ENCODE data around the gene CACNA1C.

The CACNA1C gene

DNA sequence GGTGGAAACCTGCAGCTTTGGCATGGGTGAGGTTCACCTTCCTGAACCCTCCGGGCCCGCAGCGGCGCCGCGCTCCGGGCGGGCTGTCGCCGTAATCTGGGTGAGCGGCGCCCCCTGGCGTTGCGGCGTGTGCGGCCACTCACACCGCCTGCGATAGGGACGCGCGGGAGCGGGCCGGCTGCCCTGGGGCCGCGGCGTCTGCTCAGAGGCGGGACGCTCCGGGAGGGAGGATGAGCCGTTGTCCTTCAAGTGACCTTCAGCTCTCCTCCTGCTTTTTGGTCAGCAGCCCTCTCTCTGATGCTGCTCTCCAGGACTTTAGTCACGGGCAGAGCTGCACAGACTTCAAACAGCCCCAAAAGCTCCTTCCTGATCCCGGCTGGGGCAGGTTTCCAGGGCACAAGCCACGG lies 530.3 kb downstream of the CACNA1C start:
- no peaks in the 10 kb centered on the region for H3K79me2 ChIP-seq (ENCODE audit: control insufficient read depth, insufficient read depth, low read length, unreplicated experiment)
- H2AFZ ChIP-seq (ENCODE audit: low read length, unreplicated experiment), result no peak overlapping the region
- no peaks in the 10 kb centered on the region for H3K4me1 ChIP-seq (ENCODE audit: control insufficient read depth, insufficient read depth, low read length, unreplicated experiment)
- H3K27me3 ChIP-seq (ENCODE audit: insufficient read depth, low read length), result peaks cover 17% of the 10 kb centered on the region
- no peak overlapping the region for H3K4me3 ChIP-seq (ENCODE audit: low read depth, low read length)
- no peaks in the 10 kb centered on the region for H3K36me3 ChIP-seq (ENCODE audit: insufficient read depth, low read length)
- no peak overlapping the region for H3K27ac ChIP-seq (ENCODE audit: low read depth, low read length)

DNA sequence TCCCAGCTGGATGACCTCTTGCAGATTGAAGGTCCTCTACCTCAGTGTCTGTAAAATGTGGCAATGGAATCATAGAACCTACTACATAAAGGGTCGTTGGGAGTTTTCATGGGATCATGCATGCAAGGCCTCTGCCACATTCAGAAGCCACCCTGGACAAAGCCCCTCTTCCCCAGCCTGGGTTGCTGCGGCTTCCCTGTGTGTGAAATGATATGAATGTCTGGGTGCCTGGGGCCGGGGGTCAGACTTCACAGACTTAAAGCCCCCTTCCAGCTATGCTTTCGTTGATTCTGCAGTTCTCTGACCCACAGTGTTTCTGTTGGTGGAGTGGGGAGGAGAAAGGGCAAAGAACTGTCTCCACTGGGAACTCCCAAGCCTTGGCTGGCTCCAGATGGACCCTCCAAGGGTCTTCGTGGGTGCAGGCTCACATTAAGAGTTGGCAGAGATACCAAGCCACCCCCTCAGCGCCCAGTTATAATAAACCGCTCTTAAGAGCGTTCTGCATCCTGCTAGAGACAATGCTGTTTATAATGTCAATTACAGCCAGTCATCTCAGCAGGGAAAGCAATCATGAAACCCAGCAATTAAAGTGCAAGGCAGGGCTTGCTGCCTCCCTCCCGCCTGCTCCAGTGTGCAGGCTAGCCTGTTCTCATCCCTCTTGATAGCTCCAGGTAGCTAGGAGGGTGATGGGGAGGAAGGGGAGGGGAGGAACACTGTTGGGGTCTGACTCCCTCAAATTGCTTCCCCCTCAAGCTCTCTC lies 531.0 kb downstream of the CACNA1C start:
- no peak overlapping the region for H2AFZ ChIP-seq (ENCODE audit: low read length, unreplicated experiment)
- no peaks in the 10 kb centered on the region for H3K79me2 ChIP-seq (ENCODE audit: control insufficient read depth, insufficient read depth, low read length, unreplicated experiment)
- H3K4me3 ChIP-seq (ENCODE audit: low read depth, low read length), result no peak overlapping the region
- H3K36me3 ChIP-seq (ENCODE audit: insufficient read depth, low read length), result no peaks in the 10 kb centered on the region
- no peak overlapping the region for H3K27ac ChIP-seq (ENCODE audit: low read depth, low read length)
- H3K27me3 ChIP-seq (ENCODE audit: insufficient read depth, low read length), result peaks cover 17% of the 10 kb centered on the region
- no peaks in the 10 kb centered on the region for H3K4me1 ChIP-seq (ENCODE audit: control insufficient read depth, insufficient read depth, low read length, unreplicated experiment)

DNA sequence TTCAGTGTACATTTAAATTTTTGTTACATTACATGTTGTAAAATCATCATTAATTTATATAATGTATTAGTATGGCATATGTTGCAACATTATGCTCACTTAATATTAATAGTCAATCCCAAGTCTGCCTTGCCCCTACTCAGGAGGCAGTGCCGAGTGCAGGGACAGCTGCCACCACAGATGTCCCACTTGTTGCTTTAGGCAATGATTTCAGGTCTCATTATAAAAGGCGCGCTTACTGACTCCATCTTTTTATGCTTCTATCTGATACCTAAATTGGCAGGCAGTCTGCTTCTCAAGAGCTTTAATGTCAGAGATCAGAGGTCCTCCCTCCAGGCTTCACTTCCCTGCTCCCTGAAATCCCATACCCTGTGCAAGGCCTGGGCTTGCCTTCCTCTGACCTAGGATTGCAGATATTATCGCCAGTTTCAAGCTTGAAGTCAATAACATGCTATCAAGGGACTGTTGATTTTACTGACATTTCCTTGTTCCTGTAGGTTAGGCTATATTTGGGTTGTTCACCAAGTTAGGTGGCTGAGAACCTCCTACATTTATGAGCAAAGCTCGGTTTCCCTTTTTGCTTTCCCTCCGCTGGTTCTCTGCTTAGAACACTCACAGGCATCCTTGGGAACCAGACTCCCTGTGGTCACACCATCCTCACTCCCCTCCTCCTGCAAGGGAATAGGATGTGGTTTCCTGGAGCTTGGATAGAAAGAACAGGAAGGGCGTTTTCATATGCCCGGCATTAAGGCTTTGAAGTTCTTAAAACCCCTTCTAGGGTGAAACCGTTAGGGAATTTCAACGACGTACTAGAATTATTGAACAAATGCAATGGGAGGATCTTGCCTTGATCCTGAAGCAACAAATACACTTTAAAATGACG lies 533.6 kb downstream of the CACNA1C start:
- no peak overlapping the region for H3K27ac ChIP-seq (ENCODE audit: low read depth, low read length)
- no peaks in the 10 kb centered on the region for H3K4me1 ChIP-seq (ENCODE audit: control insufficient read depth, insufficient read depth, low read length, unreplicated experiment)
- H3K79me2 ChIP-seq (ENCODE audit: control insufficient read depth, insufficient read depth, low read length, unreplicated experiment), result no peaks in the 10 kb centered on the region
- no peak overlapping the region for H2AFZ ChIP-seq (ENCODE audit: low read length, unreplicated experiment)
- no peak overlapping the region for H3K4me3 ChIP-seq (ENCODE audit: low read depth, low read length)
- no peaks in the 10 kb centered on the region for H3K36me3 ChIP-seq (ENCODE audit: insufficient read depth, low read length)
- H3K27me3 ChIP-seq (ENCODE audit: insufficient read depth, low read length), result peaks cover 17% of the 10 kb centered on the region

DNA sequence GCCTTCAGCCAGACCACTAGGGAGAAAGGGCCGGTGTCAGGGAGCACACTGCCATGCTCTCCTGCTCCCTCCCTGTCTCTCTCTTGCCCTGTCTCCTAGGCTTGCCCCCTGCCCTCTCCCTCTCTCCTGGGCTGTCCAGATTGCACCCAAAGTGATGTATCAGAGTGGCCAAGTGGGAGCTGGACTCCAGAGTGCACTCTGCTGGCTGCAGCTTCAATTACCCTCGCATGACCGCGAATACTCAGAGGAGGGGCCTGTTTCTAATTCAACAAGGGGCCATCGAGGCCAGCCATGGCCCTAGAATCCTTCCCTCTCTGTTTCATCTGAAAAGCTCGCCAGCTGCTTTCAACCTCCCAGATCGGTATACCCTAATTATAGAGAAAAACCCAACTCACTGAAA lies 535.6 kb downstream of the CACNA1C start:
- Histone ChIP-seq H3K27ac (ENCODE audit: low read depth, low read length) (no peak overlapping the region), H3K27me3 (ENCODE audit: insufficient read depth, low read length) (peaks cover 16% of the 10 kb centered on the region), H2AFZ (ENCODE audit: low read length, unreplicated experiment) (no peak overlapping the region), H3K36me3 (ENCODE audit: insufficient read depth, low read length) (peaks cover 3% of the 10 kb centered on the region; the same call in 1 of the 2 replicates), H3K79me2 (ENCODE audit: control insufficient read depth, insufficient read depth, low read length, unreplicated experiment) (no peaks in the 10 kb centered on the region), H3K4me3 (ENCODE audit: low read depth, low read length) (no peak overlapping the region), H3K4me1 (ENCODE audit: control insufficient read depth, insufficient read depth, low read length, unreplicated experiment) (no peaks in the 10 kb centered on the region)

DNA sequence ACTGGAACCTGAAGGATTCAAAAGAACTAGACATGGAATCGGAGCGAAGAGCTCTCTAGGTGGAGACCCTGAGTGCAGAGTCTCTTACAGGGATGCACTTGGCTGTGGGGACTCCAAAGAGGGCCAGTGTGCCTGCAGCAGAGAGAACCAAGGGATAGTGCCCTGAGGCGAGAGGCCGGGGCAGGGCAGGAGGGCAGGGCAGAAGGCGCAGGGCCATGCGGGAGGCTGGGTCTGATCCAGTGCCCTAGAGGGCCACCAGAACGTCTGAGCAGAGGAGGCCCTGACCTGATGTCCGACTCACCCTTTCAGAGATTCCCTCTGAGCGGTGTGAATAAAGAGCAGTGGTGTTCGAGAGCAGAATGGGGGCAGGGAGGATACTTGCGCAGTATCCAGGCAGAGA lies 536.6 kb downstream of the CACNA1C start:
- Histone ChIP-seq H3K36me3 (ENCODE audit: insufficient read depth, low read length) (peaks cover 3% of the 10 kb centered on the region; the same call in 1 of the 2 replicates), H3K79me2 (ENCODE audit: control insufficient read depth, insufficient read depth, low read length, unreplicated experiment) (no peaks in the 10 kb centered on the region), H3K4me1 (ENCODE audit: control insufficient read depth, insufficient read depth, low read length, unreplicated experiment) (no peaks in the 10 kb centered on the region), H3K27ac (ENCODE audit: low read depth, low read length) (no peak overlapping the region), H2AFZ (ENCODE audit: low read length, unreplicated experiment) (no peak overlapping the region), H3K27me3 (ENCODE audit: insufficient read depth, low read length) (peaks cover 6% of the 10 kb centered on the region), H3K4me3 (ENCODE audit: low read depth, low read length) (no peak overlapping the region)

DNA sequence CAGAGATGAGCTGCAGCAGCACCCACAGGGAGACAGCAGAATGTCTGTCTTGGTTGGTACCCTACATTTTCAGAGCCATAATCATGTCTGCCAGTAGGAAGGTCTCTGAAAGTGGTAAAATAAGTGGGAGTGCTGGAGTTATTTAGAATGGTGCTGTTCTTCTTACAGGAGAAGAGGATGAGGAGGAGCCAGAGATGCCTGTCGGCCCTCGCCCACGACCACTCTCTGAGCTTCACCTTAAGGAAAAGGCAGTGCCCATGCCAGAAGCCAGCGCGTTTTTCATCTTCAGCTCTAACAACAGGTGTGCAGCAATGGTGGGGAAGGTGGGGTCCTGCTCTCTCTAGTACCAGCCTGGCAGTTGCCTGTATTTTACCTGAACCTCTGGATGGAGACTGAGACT lies 540.3 kb downstream of the CACNA1C start:
- Histone ChIP-seq H3K4me1 (ENCODE audit: control insufficient read depth, insufficient read depth, low read length, unreplicated experiment) (no peaks in the 10 kb centered on the region), H3K4me3 (ENCODE audit: low read depth, low read length) (no peak overlapping the region), H2AFZ (ENCODE audit: low read length, unreplicated experiment) (no peak overlapping the region), H3K36me3 (ENCODE audit: insufficient read depth, low read length) (peaks cover 3% of the 10 kb centered on the region; the same call in 1 of the 2 replicates), H3K27ac (ENCODE audit: low read depth, low read length) (no peak overlapping the region), H3K79me2 (ENCODE audit: control insufficient read depth, insufficient read depth, low read length, unreplicated experiment) (no peaks in the 10 kb centered on the region), H3K27me3 (ENCODE audit: insufficient read depth, low read length) (no peaks in the 10 kb centered on the region; the same call in 1 of the 2 replicates)

DNA sequence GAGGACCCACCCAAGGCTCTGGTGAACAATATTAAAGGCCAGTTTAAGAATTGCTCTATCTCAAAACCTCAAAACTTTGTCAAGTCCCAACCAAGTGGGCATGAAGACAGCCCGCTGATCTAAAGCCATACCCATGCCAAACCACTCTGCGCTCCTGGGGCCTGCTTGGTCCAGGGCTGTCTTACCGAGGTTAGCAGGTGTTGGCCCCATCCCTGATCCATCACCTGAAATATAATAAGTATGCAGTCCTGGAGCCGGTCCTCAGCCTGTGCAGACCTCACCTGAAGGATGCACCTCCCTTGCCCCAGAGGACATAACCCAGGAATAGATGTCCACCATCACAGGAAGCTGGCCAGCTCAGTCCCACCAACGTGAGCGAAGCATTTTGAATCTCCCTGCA lies 543.7 kb downstream of the CACNA1C start:
- Histone ChIP-seq H3K4me3 (ENCODE audit: low read depth, low read length) (no peak overlapping the region), H3K27me3 (ENCODE audit: insufficient read depth, low read length) (no peaks in the 10 kb centered on the region), H2AFZ (ENCODE audit: low read length, unreplicated experiment) (no peak overlapping the region), H3K4me1 (ENCODE audit: control insufficient read depth, insufficient read depth, low read length, unreplicated experiment) (no peaks in the 10 kb centered on the region), H3K27ac (ENCODE audit: low read depth, low read length) (no peak overlapping the region), H3K36me3 (ENCODE audit: insufficient read depth, low read length) (peaks cover 3% of the 10 kb centered on the region; the same call in 1 of the 2 replicates), H3K79me2 (ENCODE audit: control insufficient read depth, insufficient read depth, low read length, unreplicated experiment) (no peaks in the 10 kb centered on the region)

DNA sequence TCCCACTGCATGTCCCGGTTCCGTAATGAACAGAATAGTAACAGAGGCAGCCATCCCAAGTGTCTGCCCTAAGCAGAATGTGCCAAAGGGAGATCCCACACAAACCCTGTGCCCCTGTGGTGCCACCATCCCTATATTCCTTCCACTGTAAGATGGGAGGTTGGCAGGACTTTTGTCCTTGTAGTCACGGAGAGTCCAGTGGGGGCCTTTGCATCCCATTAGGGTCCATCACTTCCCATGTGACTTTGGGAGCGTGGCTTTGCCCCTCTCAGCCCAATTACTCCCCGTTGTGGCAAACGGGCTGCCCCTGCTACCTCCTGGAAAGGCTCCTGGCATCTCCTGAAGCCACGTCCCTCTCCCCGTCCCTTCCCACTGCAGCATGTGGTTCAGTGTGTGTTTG lies 552.5 kb downstream of the CACNA1C start:
- H3K4me3 ChIP-seq (ENCODE audit: low read depth, low read length), result no peak overlapping the region
- H3K27me3 ChIP-seq (ENCODE audit: insufficient read depth, low read length), result no peaks in the 10 kb centered on the region
- no peaks in the 10 kb centered on the region for H3K79me2 ChIP-seq (ENCODE audit: control insufficient read depth, insufficient read depth, low read length, unreplicated experiment)
- no peaks in the 10 kb centered on the region for H3K4me1 ChIP-seq (ENCODE audit: control insufficient read depth, insufficient read depth, low read length, unreplicated experiment)
- no peak overlapping the region for H3K27ac ChIP-seq (ENCODE audit: low read depth, low read length)
- H2AFZ ChIP-seq (ENCODE audit: low read length, unreplicated experiment), result no peak overlapping the region
- H3K36me3 ChIP-seq (ENCODE audit: insufficient read depth, low read length), result no peaks in the 10 kb centered on the region

DNA sequence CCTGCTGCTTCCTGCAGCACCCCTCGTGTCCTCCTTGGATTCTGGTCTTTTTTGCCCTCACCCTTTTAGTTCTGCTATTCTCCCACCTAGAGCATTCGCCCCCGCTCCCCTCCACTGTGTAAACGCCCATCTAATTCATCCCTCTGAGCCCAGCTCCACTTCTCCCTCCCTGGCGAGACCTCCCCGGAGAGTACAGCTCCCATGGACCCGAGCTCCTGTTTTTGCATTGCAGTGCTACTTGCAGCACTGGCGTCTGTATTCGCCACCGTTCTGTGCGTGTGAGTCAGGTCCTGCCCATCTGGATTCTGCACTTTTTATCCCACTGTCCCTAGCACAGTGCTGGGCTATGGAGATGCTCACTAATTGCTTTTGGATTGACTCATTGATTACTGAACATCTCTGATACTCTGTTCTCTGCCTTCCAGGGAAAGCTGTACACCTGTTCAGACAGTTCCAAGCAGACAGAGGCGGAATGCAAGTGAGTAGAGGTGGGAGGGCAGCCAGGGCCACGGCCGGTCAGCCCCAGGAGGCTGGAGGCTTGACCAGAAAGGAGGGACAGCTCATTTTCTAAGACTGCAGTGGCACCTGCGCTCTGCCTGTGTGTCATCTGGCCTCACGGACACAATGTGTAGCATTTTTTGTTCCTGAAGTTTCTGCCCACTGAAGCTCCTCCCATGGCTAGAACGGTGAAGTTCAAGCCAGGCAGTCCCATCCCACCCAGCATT lies 553.6 kb downstream of the CACNA1C start:
- Histone ChIP-seq H3K27ac (ENCODE audit: low read depth, low read length) (no peak overlapping the region), H3K79me2 (ENCODE audit: control insufficient read depth, insufficient read depth, low read length, unreplicated experiment) (no peaks in the 10 kb centered on the region), H2AFZ (ENCODE audit: low read length, unreplicated experiment) (no peak overlapping the region), H3K27me3 (ENCODE audit: insufficient read depth, low read length) (no peaks in the 10 kb centered on the region), H3K36me3 (ENCODE audit: insufficient read depth, low read length) (no peaks in the 10 kb centered on the region), H3K4me3 (ENCODE audit: low read depth, low read length) (no peak overlapping the region), H3K4me1 (ENCODE audit: control insufficient read depth, insufficient read depth, low read length, unreplicated experiment) (no peaks in the 10 kb centered on the region)

DNA sequence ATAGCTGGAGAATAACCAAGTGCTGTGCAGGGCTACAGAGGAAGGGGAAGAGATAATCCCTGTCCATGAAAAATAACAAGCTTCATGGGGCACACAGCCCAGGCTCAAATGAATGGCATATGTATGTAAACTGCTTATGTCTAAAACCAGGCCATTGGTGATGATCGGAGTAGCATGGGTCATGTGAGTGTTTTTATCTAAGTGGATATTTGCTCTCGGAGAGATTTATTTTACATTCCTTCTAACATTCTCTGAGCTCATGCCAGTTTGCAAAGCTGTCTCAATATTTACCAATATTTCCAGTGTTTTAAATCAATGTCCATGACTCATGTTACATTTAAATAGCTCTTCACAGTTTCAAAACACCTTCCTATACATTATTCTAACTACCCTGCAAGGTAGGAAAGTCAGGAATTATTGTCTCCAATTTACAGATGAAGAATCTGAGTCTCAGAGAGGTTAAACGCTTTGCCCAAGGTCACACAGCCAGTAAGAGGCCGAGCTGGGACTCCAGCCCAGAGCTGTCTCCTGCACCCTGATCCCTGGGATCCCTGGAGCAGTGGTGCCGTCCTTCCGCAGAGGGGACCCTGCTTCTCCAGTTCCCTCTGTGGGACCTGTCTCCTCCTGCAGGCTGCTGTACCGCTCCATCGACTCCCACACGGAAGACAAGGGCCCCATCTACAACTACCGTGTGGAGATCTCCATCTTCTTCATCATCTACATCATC lies 555.3 kb downstream of the CACNA1C start:
- Histone ChIP-seq H3K4me1 (ENCODE audit: control insufficient read depth, insufficient read depth, low read length, unreplicated experiment) (peaks cover under 1% of the 10 kb centered on the region), H2AFZ (ENCODE audit: low read length, unreplicated experiment) (no peak overlapping the region), H3K79me2 (ENCODE audit: control insufficient read depth, insufficient read depth, low read length, unreplicated experiment) (no peaks in the 10 kb centered on the region), H3K4me3 (ENCODE audit: low read depth, low read length) (no peak overlapping the region), H3K27me3 (ENCODE audit: insufficient read depth, low read length) (no peaks in the 10 kb centered on the region), H3K27ac (ENCODE audit: low read depth, low read length) (no peak overlapping the region), H3K36me3 (ENCODE audit: insufficient read depth, low read length) (no peaks in the 10 kb centered on the region)
